ENCODE data around the gene ABCB8. TPM values are rescaled to one million over a fixed set of nuclear protein-coding genes. Genes with fewer than 3 reads are reported as not detected.

The ABCB8 gene
- total and polyA plus RNA-seq, 2 donors (not counting 1 experiment from before 2014, with no cell fraction given), result 41.4 to 69.7 TPM

GRCh38 chr7:151045967-151046366 lies 17.7 kb downstream of the ABCB8 start:
- Histone ChIP-seq H3K4me2 (replicated peaks; ENCODE audit: low read depth, low read length, poor library complexity, severe bottlenecking) (no peak overlapping the region), H3K4me3 (ENCODE audit: control extremely low read depth in 1 of 5, extremely low read depth in 1 of 5, insufficient read depth in 1 of 5, low read depth in 2 of 5, low read length in 4 of 5) (no peak overlapping the region), H2AFZ (ENCODE audit: insufficient read depth, low read depth, low read length, poor library complexity, severe bottlenecking) (no peak overlapping the region), H3K9me3 (ENCODE audit: control extremely low read depth in 1 of 3, control insufficient read depth in 2 of 3, insufficient read depth in 1 of 3, low read length in 2 of 3) (no peaks in the 10 kb centered on the region), H3K36me3 (replicated peaks in 1 of 2; ENCODE audit: control extremely low read depth in 1 of 2, control insufficient read depth in 1 of 2, extremely low read depth in 1 of 2, insufficient read depth in 2 of 2, low read length in 1 of 2) (no peaks in the 10 kb centered on the region), H4K20me1 (ENCODE audit: control insufficient read depth, insufficient read depth, low read length, poor library complexity, severe bottlenecking) (no peaks in the 10 kb centered on the region), H3K4me1 (ENCODE audit: control insufficient read depth in 2 of 2, insufficient read depth in 2 of 2, low read length in 2 of 2) (no peaks in the 10 kb centered on the region), H3K9ac (ENCODE audit: low read length) (no peak overlapping the region), H3K27me3 (replicated peaks in 1 of 4; ENCODE audit: control extremely low read depth in 1 of 4, control insufficient read depth in 3 of 4, insufficient read depth in 4 of 4, low read length in 3 of 4) (peaks cover 0 to 3% (median 0%) of the 10 kb centered on the region in 4 experiments), H3K27ac (ENCODE audit: low read length in 2 of 2) (no peak overlapping the region), H3K79me2 (ENCODE audit: control insufficient read depth, insufficient read depth, low read length) (no peaks in the 10 kb centered on the region)
- 93% methylated on average over 9 of the region's 9 CpGs for WGBS (ENCODE audit: insufficient coverage)
- no peak for DNase-seq
- Mint-ChIP-seq H3K27me3 (no peaks in the 10 kb centered on the region), H3K4me3 (no peak overlapping the region), H3K4me1 (no peaks in the 10 kb centered on the region), H3K9me3 (ENCODE audit: insufficient read depth) (no peaks in the 10 kb centered on the region), H3K27ac (no peak overlapping the region)
- CTCF ChIA-PET, result no interaction called here
- TF ChIP-seq EZH2 (IDR thresholded peaks at IDR 0.05; ENCODE audit: borderline replicate concordance, insufficient read depth, low read depth, low read length, poor library complexity, severe bottlenecking) (no peak), CTCF (IDR thresholded peaks at IDR 0.05) (no peak)
- POLR2A ChIA-PET, result interaction anchor here (1.0 kb wide), 1 partner anchor 13 kb away, joined by 4 read pairs; no protein-coding TSS in a partner anchor
- ATAC-seq (ENCODE audit: low read depth), result no peak
- intact Hi-C loops (cut with micrococcal nuclease), result no loop called here

- no peaks in the 10 kb centered on the region for H3K9me3 Mint-ChIP-seq (ENCODE audit: insufficient read depth)
- Histone ChIP-seq H4K20me1 (ENCODE audit: control insufficient read depth, insufficient read depth, low read length, poor library complexity, severe bottlenecking) (no peaks in the 10 kb centered on the region), H3K79me2 (ENCODE audit: control insufficient read depth, insufficient read depth, low read length) (no peaks in the 10 kb centered on the region), H3K4me2 (replicated peaks; ENCODE audit: low read depth, low read length, poor library complexity, severe bottlenecking) (no peak overlapping the region), H3K9me3 (ENCODE audit: control extremely low read depth in 1 of 3, control insufficient read depth in 2 of 3, insufficient read depth in 1 of 3, low read length in 2 of 3) (no peaks in the 10 kb centered on the region), H3K27ac (ENCODE audit: low read length in 2 of 2) (no peak overlapping the region), H2AFZ (ENCODE audit: insufficient read depth, low read depth, low read length, poor library complexity, severe bottlenecking) (no peak overlapping the region), H3K9ac (ENCODE audit: low read length) (no peak overlapping the region), H3K4me1 (ENCODE audit: control insufficient read depth in 2 of 2, insufficient read depth in 2 of 2, low read length in 2 of 2) (no peaks in the 10 kb centered on the region), H3K4me3 (ENCODE audit: control extremely low read depth in 1 of 5, extremely low read depth in 1 of 5, insufficient read depth in 1 of 5, low read depth in 2 of 5, low read length in 4 of 5) (no peak overlapping the region), H3K27me3 (replicated peaks in 1 of 4; ENCODE audit: control extremely low read depth in 1 of 4, control insufficient read depth in 3 of 4, insufficient read depth in 4 of 4, low read length in 3 of 4) (peaks cover 0 to 8% (median 2%) of the 10 kb centered on the region in 4 experiments), H3K36me3 (replicated peaks in 1 of 2; ENCODE audit: control extremely low read depth in 1 of 2, control insufficient read depth in 1 of 2, extremely low read depth in 1 of 2, insufficient read depth in 2 of 2, low read length in 1 of 2) (no peaks in the 10 kb centered on the region)
- TF ChIP-seq EZH2 (IDR thresholded peaks at IDR 0.05; ENCODE audit: borderline replicate concordance, insufficient read depth, low read depth, low read length, poor library complexity, severe bottlenecking), result no peak
- no peak for TF ChIP-seq CTCF (IDR thresholded peaks at IDR 0.05)
- H3K4me1 Mint-ChIP-seq, result peaks cover 2% of the 10 kb centered on the region
- peak overlapping the region; percentile 4 for H3K27ac Mint-ChIP-seq
- POLR2A ChIA-PET, result interaction anchor here (1.0 kb wide), 1 partner anchor 12 kb away, joined by 4 read pairs; no protein-coding TSS in a partner anchor
- no peaks in the 10 kb centered on the region for H3K27me3 Mint-ChIP-seq
- ATAC-seq (ENCODE audit: low read depth) (no peak), DNase-seq (no peak)
- no peak overlapping the region for H3K4me3 Mint-ChIP-seq
- WGBS (ENCODE audit: insufficient coverage), result 62% methylated on average over 11 of the region's 14 CpGs
- CTCF ChIA-PET, result no interaction called here
- intact Hi-C loops (cut with micrococcal nuclease), result no loop called here
Measured at GRCh38 chr7:151046603-151047573, 18.6 kb downstream of the ABCB8 start.
